Measurements from ENCODE around the gene WNT2.

The WNT2 gene

DNA sequence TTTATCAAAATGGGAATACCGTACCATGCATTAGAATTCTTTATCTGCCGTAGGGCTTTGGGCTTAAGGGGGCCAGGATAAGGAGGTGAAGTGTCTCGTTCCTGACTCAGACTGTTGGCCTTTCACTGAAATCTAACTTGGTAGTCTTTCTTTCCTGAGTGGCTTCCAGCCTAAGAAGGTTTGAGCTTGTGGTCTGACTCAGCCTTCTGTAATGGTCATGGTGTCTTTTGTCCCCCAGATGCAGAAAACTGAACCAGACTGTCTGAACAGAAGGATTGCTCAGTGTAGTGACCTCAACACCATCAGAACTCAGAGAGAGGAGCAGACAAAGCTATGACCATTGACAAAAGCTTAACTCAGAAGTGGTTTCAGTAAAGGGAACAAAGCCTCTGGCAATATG lies 39.5 kb downstream of the WNT2 start:
- Mint-ChIP-seq H3K4me3 (no peak overlapping the region), H3K36me3 (no peaks in the 10 kb centered on the region), H3K4me1 (no peaks in the 10 kb centered on the region), H3K9me3 (peaks cover 2% of the 10 kb centered on the region), H3K27ac (no peak overlapping the region), H3K27me3 (peaks cover 5% of the 10 kb centered on the region)
- ATAC-seq (ENCODE audit: low read depth) = no peak
- DNase-seq (ENCODE audit: low spot score in 2 of 2) = no peak

DNA sequence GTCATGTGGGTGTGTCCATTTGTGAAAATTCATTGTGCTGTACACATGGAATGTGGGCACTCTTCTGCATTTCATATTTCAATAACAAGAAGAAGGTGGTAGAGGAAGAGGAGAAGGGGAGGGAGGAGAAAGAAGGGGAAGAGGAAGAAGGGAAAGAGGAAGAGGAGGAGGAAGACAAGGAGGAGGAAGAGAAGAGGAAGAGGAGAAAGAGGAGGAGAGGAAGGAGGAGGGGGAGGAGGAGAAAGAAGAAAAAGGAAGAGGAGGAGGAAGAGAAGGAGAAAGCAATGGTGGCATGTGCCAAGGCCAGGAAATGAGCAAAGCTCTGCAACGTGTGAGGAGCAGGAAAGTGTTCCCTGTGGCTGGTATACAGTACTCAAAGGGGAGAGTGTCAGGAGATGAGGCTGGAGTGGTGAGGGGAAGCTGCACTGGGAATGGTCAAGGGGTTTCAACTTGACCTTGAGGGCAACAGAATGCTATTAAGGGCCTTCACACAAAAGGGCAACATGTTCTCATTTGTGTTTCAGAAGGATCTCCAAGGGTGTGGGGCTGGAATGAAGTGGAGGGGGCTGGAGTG lies 40.5 kb downstream of the WNT2 start:
- Mint-ChIP-seq H3K9me3 (peaks cover 2% of the 10 kb centered on the region), H3K4me1 (no peaks in the 10 kb centered on the region), H3K4me3 (no peak overlapping the region), H3K27me3 (peaks cover 4% of the 10 kb centered on the region), H3K27ac (no peak overlapping the region), H3K36me3 (no peaks in the 10 kb centered on the region)
- DNase-seq (ENCODE audit: low spot score in 2 of 2) (no peak), ATAC-seq (ENCODE audit: low read depth) (no peak)

DNA sequence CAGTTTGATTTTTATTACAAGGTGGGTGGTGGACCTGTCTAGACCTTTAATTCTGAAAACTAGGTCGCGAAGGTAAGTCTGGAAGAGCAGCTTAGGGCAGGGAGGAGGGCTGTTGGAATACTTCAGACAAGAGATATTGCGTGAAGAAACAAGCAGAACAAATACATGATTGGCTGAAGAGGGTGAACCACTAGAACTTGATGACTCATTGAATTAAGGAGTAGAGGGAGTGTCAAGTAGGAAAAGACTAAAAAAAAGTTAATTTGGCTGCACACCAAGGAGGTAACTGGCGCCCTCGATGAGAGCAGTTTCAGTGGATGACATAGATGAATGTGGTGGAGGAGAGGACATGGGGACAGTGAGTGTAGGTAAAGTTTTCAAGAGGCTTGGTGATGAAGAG lies 41.3 kb downstream of the WNT2 start:
- peaks cover 2% of the 10 kb centered on the region for H3K9me3 Mint-ChIP-seq
- no peaks in the 10 kb centered on the region for H3K4me1 Mint-ChIP-seq
- ATAC-seq (ENCODE audit: low read depth) (no peak), DNase-seq (ENCODE audit: low spot score in 2 of 2) (no peak)
- H3K36me3 Mint-ChIP-seq = no peaks in the 10 kb centered on the region
- H3K4me3 Mint-ChIP-seq = no peak overlapping the region
- no peak overlapping the region for H3K27ac Mint-ChIP-seq
- H3K27me3 Mint-ChIP-seq = peaks cover 3% of the 10 kb centered on the region

DNA sequence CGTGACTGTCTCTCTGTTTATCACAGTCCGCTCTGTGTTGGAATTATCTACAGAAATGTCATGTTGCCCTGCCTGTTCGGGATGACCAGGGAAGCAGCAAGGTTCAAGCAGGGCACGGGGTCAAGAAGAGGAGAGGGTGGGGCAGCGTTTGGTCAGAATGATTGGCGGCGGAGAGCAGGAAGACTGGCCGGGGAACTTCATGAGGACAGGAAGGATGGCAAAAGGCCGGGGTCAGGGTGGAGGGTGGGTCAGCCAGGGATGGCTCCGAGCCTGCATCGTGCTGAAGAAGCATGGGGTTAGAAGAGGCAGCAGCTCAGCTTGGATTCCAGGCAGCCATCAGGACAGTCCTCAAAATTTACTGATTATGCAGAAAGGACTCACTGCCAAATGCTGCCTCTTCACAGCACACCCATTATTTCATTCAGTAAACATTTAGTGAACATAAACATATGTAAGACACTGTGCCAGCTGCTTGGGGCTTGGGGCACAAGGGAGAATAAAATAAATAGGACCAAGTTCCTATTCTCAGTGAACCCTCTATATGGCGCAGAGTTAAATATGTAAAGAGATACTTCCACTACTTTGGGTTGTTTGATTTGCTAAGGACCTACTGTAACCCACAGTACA lies 42.8 kb downstream of the WNT2 start:
- H3K27ac Mint-ChIP-seq = no peak overlapping the region
- no peak for DNase-seq (ENCODE audit: low spot score in 2 of 2)
- no peaks in the 10 kb centered on the region for H3K4me1 Mint-ChIP-seq
- H3K36me3 Mint-ChIP-seq = no peaks in the 10 kb centered on the region
- H3K4me3 Mint-ChIP-seq = no peak overlapping the region
- no peak for ATAC-seq (ENCODE audit: low read depth)
- H3K9me3 Mint-ChIP-seq = peaks cover 2% of the 10 kb centered on the region
- H3K27me3 Mint-ChIP-seq = peaks cover 3% of the 10 kb centered on the region

DNA sequence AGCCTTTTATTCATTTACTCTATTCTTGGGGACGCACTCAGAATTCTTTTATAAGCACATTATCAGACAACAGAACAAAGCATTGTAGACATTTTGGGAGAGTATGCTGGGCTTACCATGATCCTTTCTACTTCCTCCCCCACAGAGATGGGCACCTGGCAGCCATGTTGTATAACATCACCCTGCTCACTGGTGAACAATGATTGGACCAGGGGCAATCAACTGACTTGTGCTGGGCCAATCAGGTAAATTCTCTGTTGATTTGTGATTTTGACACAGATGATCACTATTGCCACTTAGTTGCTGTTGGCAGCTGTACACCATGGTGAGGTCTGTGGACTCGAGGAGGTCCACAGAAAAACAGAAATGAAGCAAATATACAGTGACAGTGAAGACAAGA lies 43.7 kb downstream of the WNT2 start:
- no peak for ATAC-seq (ENCODE audit: low read depth)
- H3K27ac Mint-ChIP-seq = no peak overlapping the region
- DNase-seq (ENCODE audit: low spot score in 2 of 2) = no peak
- no peak overlapping the region for H3K4me3 Mint-ChIP-seq
- peaks cover 3% of the 10 kb centered on the region for H3K27me3 Mint-ChIP-seq
- peaks cover 2% of the 10 kb centered on the region for H3K9me3 Mint-ChIP-seq
- H3K4me1 Mint-ChIP-seq = no peaks in the 10 kb centered on the region
- no peaks in the 10 kb centered on the region for H3K36me3 Mint-ChIP-seq

DNA sequence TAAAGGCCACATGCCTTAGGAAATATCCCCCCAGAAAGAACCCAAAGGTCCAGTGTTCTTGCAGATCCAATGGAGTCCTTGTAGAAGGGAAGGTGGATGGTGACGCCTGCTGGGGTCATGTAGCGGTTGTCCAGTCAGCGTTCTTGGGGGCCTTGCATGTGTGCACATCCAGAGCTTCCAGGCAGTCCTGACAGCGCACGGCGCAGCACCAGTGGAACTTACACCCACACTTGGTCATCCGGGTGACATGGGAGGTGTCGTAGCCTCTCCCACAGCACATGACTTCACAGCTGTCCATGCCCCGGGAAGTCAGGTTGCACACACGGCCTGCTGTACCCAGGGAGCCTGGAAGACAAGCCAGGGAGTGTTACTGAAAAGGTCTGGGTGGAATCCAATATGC lies 44.8 kb downstream of the WNT2 start:
- H3K9me3 Mint-ChIP-seq = peaks cover 2% of the 10 kb centered on the region
- no peaks in the 10 kb centered on the region for H3K4me1 Mint-ChIP-seq
- DNase-seq (ENCODE audit: low spot score in 2 of 2) (no peak), ATAC-seq (ENCODE audit: low read depth) (no peak)
- H3K27me3 Mint-ChIP-seq = peaks cover 3% of the 10 kb centered on the region
- no peak overlapping the region for H3K4me3 Mint-ChIP-seq
- H3K36me3 Mint-ChIP-seq = no peaks in the 10 kb centered on the region
- no peak overlapping the region for H3K27ac Mint-ChIP-seq

DNA sequence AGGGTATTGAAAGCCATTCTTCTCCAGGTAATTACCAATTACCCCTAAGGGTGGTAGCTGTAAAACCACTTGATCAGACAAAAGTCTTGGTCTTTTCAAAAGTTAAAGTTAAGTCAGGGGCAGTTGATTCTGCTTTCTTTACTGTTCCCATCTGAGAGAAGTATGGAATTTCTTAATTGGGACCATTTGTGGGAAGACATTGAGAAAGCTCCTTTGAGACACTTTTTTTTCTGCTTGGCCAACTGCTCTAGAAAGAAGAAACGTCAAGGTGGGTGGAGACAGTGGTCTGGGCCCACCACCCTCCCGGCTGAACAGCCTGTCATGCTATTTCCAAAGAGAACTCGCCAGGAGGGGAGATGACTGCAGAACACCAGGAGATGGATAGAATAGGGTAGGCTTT lies 45.3 kb downstream of the WNT2 start:
- H3K4me1 Mint-ChIP-seq = no peaks in the 10 kb centered on the region
- no peak for DNase-seq (ENCODE audit: low spot score in 2 of 2)
- H3K4me3 Mint-ChIP-seq = no peak overlapping the region
- H3K27ac Mint-ChIP-seq = no peak overlapping the region
- no peak for ATAC-seq (ENCODE audit: low read depth)
- H3K27me3 Mint-ChIP-seq = peaks cover 3% of the 10 kb centered on the region
- no peaks in the 10 kb centered on the region for H3K36me3 Mint-ChIP-seq
- peaks cover 2% of the 10 kb centered on the region for H3K9me3 Mint-ChIP-seq

DNA sequence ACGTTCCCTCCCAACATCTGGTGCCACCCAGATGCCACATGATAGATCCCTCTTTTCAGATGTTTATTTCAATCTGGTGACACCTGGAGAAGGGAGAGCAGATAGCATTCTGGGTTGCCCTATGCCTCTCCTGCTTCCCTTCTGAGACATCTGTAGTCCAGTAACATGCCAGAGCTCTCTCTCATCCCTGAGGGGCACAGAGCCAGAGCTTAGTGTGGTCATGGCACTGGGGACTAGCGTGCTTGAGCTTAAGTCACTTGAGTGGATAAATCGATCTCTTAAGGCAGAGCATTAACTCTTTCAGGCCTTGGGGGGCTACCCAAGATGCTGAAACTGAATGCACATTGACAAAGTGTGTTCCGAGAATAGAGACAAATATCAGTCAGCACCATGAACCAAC lies 47.9 kb downstream of the WNT2 start:
- ATAC-seq (ENCODE audit: low read depth) = no peak
- Mint-ChIP-seq H3K4me1 (no peaks in the 10 kb centered on the region), H3K27me3 (peaks cover 7% of the 10 kb centered on the region), H3K27ac (no peak overlapping the region), H3K9me3 (peaks cover 2% of the 10 kb centered on the region), H3K4me3 (no peak overlapping the region), H3K36me3 (no peaks in the 10 kb centered on the region)
- DNase-seq (ENCODE audit: low spot score in 2 of 2) = no peak

DNA sequence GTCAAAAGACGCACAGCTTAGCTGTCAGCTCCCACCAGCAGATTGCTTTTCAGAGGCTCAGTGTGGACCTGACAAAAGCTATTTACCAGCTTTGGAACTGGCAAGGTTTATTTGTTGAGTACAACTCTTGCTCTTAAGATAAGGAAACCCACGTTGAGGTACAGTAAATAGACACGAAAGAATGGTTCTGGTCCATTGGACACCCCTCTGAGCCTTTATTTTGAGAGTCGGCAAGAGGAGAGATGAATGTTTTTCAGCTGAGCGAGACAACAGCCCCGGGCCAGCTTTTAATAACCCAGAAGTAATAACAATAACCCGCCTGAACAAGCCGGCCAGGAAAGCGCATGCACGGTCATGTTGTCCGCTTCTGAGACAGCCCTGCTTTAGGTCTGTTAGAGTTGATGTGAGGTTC lies 49.0 kb downstream of the WNT2 start:
- Mint-ChIP-seq H3K36me3 (no peaks in the 10 kb centered on the region), H3K4me3 (no peak overlapping the region), H3K9me3 (no peaks in the 10 kb centered on the region), H3K4me1 (no peaks in the 10 kb centered on the region), H3K27ac (no peak overlapping the region), H3K27me3 (peaks cover 7% of the 10 kb centered on the region)
- no peak for ATAC-seq (ENCODE audit: low read depth)
- DNase-seq (ENCODE audit: low spot score in 2 of 2) = no peak

DNA sequence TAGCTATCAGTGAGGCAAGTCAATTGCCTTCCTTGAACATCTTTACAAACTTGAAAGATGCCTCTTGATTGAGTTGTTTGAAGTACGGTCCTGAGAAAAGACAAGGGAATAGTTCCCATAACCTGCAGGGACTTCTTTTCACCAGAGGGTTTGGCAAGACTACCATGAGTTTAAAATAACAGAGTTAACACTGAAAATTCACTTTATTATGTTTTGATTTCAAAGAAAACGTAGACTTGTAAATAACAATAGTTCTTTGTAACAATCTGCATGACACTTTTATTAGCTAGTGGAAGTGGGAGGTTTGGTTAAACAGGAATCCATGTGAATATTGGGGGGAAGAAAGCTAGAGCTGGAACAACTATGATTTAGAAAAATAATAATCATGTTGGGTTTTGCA lies 49.5 kb downstream of the WNT2 start:
- H3K27ac Mint-ChIP-seq = no peak overlapping the region
- no peaks in the 10 kb centered on the region for H3K4me1 Mint-ChIP-seq
- no peaks in the 10 kb centered on the region for H3K36me3 Mint-ChIP-seq
- DNase-seq (ENCODE audit: low spot score in 2 of 2) = no peak
- peaks cover 7% of the 10 kb centered on the region for H3K27me3 Mint-ChIP-seq
- H3K9me3 Mint-ChIP-seq = no peaks in the 10 kb centered on the region
- H3K4me3 Mint-ChIP-seq = no peak overlapping the region
- no peak for ATAC-seq (ENCODE audit: low read depth)

DNA sequence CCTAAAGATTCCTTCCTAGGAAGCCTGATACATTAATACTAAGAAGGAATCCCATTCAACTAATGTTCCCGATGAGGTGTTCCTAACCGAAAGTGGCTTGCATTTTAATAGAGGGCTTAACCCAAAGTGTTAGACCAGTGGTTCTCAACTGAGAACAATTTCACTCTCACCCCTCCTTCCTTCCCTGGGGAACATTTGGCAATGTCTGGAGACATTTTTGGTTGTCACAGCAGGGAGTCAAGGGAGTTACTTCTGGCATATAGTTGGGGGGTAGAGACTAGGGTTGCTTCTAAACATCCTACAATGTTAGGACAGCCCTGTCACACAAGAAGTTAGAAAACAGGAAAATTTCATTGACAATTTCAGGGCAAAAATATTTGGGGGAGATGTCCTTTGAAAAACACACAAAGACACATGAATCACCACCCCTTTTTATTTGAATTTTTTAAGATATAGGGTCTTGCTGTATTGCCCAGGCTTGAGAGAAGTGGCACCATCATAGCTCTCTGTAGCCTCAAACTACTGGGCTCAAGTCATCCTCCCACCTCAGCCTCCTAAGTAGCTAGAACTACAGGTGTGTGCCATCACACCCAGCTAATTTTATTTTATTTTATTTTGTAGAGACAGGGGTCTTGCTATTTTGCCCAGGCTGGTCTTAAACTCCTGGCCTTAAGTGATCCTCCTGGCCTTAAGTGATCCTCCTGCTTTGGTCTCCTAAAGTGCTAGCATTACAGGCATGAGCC lies 50.7 kb downstream of the WNT2 start:
- H3K9me3 Mint-ChIP-seq = no peaks in the 10 kb centered on the region
- H3K4me3 Mint-ChIP-seq = no peak overlapping the region
- no peaks in the 10 kb centered on the region for H3K36me3 Mint-ChIP-seq
- H3K27me3 Mint-ChIP-seq = peaks cover 7% of the 10 kb centered on the region
- no peaks in the 10 kb centered on the region for H3K4me1 Mint-ChIP-seq
- DNase-seq (ENCODE audit: low spot score in 2 of 2) (no peak), ATAC-seq (ENCODE audit: low read depth) (no peak)
- H3K27ac Mint-ChIP-seq = no peak overlapping the region

DNA sequence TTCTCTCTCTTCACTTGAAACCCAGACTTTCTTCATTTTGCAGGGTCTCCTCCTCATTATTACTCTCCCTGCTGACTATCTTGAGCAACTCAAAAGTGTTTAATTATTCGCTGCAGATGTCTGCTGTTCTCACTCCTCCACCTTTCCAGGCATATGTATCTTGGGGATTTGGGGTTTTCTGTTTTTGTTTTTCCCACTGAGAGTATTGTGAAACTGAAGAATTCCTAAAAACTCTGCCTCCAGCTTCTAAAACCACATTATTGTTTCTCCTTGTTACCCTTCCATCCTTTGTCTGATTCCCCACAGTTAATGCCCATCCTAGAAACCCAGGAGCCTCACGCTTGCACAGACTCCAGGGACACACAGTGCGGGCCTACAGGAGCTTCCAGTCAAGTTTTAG lies 51.3 kb downstream of the WNT2 start:
- ATAC-seq (ENCODE audit: low read depth) = no peak
- H3K36me3 Mint-ChIP-seq = no peaks in the 10 kb centered on the region

DNA sequence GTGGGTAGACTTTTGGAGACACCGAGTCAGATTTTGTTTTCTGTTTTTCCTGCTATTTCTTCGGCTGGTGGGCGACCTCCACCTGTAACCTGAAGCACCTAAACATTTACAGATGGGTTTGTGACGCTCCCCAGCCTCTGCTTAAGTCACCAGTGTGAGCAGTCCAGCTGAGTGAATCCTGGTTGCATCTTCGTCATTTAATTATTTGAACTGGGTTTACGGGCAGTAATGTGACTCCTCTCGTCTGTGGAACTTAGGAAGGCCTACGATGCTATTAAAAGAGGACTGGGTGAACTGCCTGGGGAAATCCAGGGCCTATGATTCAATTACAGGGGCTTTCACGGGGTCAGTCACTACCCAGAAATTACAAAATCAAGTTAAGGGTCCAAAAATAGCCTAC lies 52.5 kb downstream of the WNT2 start:
- Mint-ChIP-seq H3K4me3 (no peak overlapping the region), H3K27ac (no peak overlapping the region), H3K9me3 (no peaks in the 10 kb centered on the region), H3K27me3 (peaks cover 7% of the 10 kb centered on the region), H3K36me3 (no peaks in the 10 kb centered on the region), H3K4me1 (no peaks in the 10 kb centered on the region)
- ATAC-seq (ENCODE audit: low read depth) (no peak), DNase-seq (ENCODE audit: low spot score in 2 of 2) (no peak)

More for the DNA sequence above, 51.3 kb downstream of the WNT2 start:
- Mint-ChIP-seq H3K9me3 (no peaks in the 10 kb centered on the region), H3K4me3 (no peak overlapping the region), H3K27ac (no peak overlapping the region), H3K4me1 (no peaks in the 10 kb centered on the region), H3K27me3 (peaks cover 7% of the 10 kb centered on the region)
- no peak for DNase-seq (ENCODE audit: low spot score in 2 of 2)

DNA sequence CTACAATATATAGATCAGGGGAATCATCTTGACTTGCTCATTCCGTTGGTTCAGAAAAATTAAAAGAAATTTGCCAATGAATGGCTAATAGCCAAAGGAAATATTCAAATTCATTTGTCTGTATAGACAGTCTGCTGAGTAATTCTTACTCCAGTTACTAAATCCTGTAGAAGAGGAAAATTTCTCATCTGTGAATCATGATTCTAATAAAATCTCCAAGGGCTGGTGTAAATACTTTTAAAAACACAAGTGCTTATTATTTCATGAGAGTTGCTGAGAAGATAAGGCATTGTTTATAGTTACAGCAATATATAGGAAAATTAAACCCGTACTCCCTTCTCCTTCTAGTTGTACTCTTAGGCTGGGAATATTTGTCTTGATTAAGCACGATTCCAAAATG lies 53.0 kb downstream of the WNT2 start:
- Mint-ChIP-seq H3K36me3 (no peaks in the 10 kb centered on the region), H3K27ac (no peak overlapping the region), H3K9me3 (no peaks in the 10 kb centered on the region), H3K4me3 (no peak overlapping the region), H3K27me3 (peaks cover 7% of the 10 kb centered on the region), H3K4me1 (no peaks in the 10 kb centered on the region)
- DNase-seq (ENCODE audit: low spot score in 2 of 2) (no peak), ATAC-seq (ENCODE audit: low read depth) (no peak)

DNA sequence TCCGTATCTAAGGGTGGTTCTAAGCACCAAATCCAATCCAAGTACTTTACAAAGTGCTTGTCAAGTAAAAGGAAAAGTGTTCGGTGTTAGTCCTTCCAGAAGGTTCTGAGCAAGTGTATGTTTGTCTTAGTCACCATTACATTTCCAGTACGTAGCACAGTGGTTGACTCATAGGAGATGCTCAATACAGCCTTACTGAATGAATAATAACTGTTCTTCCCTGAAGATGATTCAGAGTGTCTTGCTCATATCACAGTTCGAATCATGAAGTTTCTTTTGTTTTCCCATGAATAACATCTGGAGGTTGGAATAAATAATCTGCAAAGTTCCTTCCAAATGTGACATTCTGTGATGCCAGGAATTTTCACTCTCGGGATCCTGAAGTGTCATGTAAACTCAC lies 53.4 kb downstream of the WNT2 start:
- ATAC-seq (ENCODE audit: low read depth) = no peak
- no peak for DNase-seq (ENCODE audit: low spot score in 2 of 2)
- H3K36me3 Mint-ChIP-seq = no peaks in the 10 kb centered on the region
- no peaks in the 10 kb centered on the region for H3K9me3 Mint-ChIP-seq
- H3K27me3 Mint-ChIP-seq = peaks cover 7% of the 10 kb centered on the region
- no peaks in the 10 kb centered on the region for H3K4me1 Mint-ChIP-seq
- H3K27ac Mint-ChIP-seq = no peak overlapping the region
- no peak overlapping the region for H3K4me3 Mint-ChIP-seq

Measured in memory B cell (primary cell).